ENCODE results near the gene TMEM158. TPM values are rescaled to one million over a fixed set of nuclear protein-coding genes. Genes with fewer than 3 reads are reported as not detected.

The TMEM158 gene
- total and polyA plus RNA-seq, 4 donors: 0.07 to 3.7 (median 0.08) TPM; not detected in 1

- DNase-seq (ENCODE audit: low spot score): no peak
- H3K27ac ChIP-seq (ENCODE audit: low read depth in 1 of 2, low read length in 2 of 2): no peak overlapping the region
- WGBS: 49% methylated on average over 3 of the region's 3 CpGs
Measured at GRCh38 chr3:45204136-45204535, 22.0 kb downstream of the TMEM158 start.

GRCh38 chr3:45199837-45200648 lies 26.0 kb downstream of the TMEM158 start:
- no peaks in the 10 kb centered on the region for H3K4me1 ChIP-seq (ENCODE audit: control insufficient read depth in 4 of 4, insufficient read depth in 4 of 4, low read length in 3 of 4)
- TF ChIP-seq FOXA2 (IDR thresholded peaks at IDR 0.05): no peak
- H3K4me3 ChIP-seq (ENCODE audit: low read depth in 1 of 3, low read length in 3 of 3): no peak overlapping the region
- H3K9me3 ChIP-seq (ENCODE audit: control insufficient read depth in 4 of 4, low read length in 3 of 4): peaks cover 0 to 2% (median 0%) of the 10 kb centered on the region in 4 donors
- WGBS: 74% methylated on average over 8 of the region's 8 CpGs
- no peak overlapping the region for H3K9ac ChIP-seq (ENCODE audit: low read depth in 1 of 2, low read length in 2 of 2)
- H3K27me3 ChIP-seq (ENCODE audit: control insufficient read depth in 4 of 4, insufficient read depth in 4 of 4, low read length in 3 of 4): no peaks in the 10 kb centered on the region
- no peak for DNase-seq (ENCODE audit: low spot score)
- H3K27ac ChIP-seq (ENCODE audit: low read depth in 1 of 2, low read length in 2 of 2): no peak overlapping the region
- H3K36me3 ChIP-seq (ENCODE audit: control insufficient read depth in 4 of 4, insufficient read depth in 3 of 4, low read depth in 1 of 4, low read length in 3 of 4): no peaks in the 10 kb centered on the region

More at GRCh38 chr3:45204136-45204535, 22.0 kb downstream of the TMEM158 start:
- Histone ChIP-seq H3K9me3 (ENCODE audit: control insufficient read depth in 4 of 4, low read length in 3 of 4) (peaks cover 0 to 2% (median 0%) of the 10 kb centered on the region in 4 donors), H3K36me3 (ENCODE audit: control insufficient read depth in 4 of 4, insufficient read depth in 3 of 4, low read depth in 1 of 4, low read length in 3 of 4) (no peaks in the 10 kb centered on the region), H3K9ac (ENCODE audit: low read depth in 1 of 2, low read length in 2 of 2) (no peak overlapping the region), H3K4me1 (ENCODE audit: control insufficient read depth in 4 of 4, insufficient read depth in 4 of 4, low read length in 3 of 4) (no peaks in the 10 kb centered on the region), H3K27me3 (ENCODE audit: control insufficient read depth in 4 of 4, insufficient read depth in 4 of 4, low read length in 3 of 4) (no peaks in the 10 kb centered on the region), H3K4me3 (ENCODE audit: low read depth in 1 of 3, low read length in 3 of 3) (no peak overlapping the region)
- no peak for TF ChIP-seq ATF3 (IDR thresholded peaks at IDR 0.05)
- no peak for TF ChIP-seq YY1 (IDR thresholded peaks at IDR 0.05)
- TF ChIP-seq SP1 (IDR thresholded peaks at IDR 0.05): no peak
- no peak for TF ChIP-seq GABPA (IDR thresholded peaks at IDR 0.05 in 1 of 2, conservative IDR thresholded peaks at IDR 0.05 in 1 of 2)
- TF ChIP-seq JUND (IDR thresholded peaks at IDR 0.05): no peak
- TF ChIP-seq FOXA1 (IDR thresholded peaks at IDR 0.05): no peak
- no peak for TF ChIP-seq HNF4A (conservative IDR thresholded peaks at IDR 0.05)
- TF ChIP-seq EGR1 (IDR thresholded peaks at IDR 0.05; ENCODE audit: low read depth in 2 of 2): no peak

- Histone ChIP-seq H3K4me3 (ENCODE audit: low read depth in 1 of 3, low read length in 3 of 3) (no peak overlapping the region), H3K36me3 (ENCODE audit: control insufficient read depth in 4 of 4, insufficient read depth in 3 of 4, low read depth in 1 of 4, low read length in 3 of 4) (no peaks in the 10 kb centered on the region), H3K27me3 (ENCODE audit: control insufficient read depth in 4 of 4, insufficient read depth in 4 of 4, low read length in 3 of 4) (no peaks in the 10 kb centered on the region), H3K27ac (ENCODE audit: low read depth in 1 of 2, low read length in 2 of 2) (no peak overlapping the region), H3K4me1 (ENCODE audit: control insufficient read depth in 4 of 4, insufficient read depth in 4 of 4, low read length in 3 of 4) (no peaks in the 10 kb centered on the region), H3K9me3 (ENCODE audit: control insufficient read depth in 4 of 4, low read length in 3 of 4) (peaks cover 0 to 2% (median 0%) of the 10 kb centered on the region in 4 donors), H3K9ac (ENCODE audit: low read depth in 1 of 2, low read length in 2 of 2) (no peak overlapping the region)
- no peak for TF ChIP-seq YY1 (IDR thresholded peaks at IDR 0.05)
- no peak for TF ChIP-seq ATF3 (IDR thresholded peaks at IDR 0.05)
- TF ChIP-seq CTCF (IDR thresholded peaks at IDR 0.05; ENCODE audit: low read depth, low read length, missing input control): no peak
- no peak for TF ChIP-seq RAD21 (IDR thresholded peaks at IDR 0.05)
- no peak for DNase-seq (ENCODE audit: low spot score)
- 85% methylated on average over 5 of the region's 5 CpGs for WGBS
Measured at GRCh38 chr3:45198264-45199260, 27.5 kb downstream of the TMEM158 start.
